Prostate gland (tissue), 2 donors: ENCODE data around the gene MYO1B.

Experiments
- CTCF ChIP-seq, 4 experiments: fragments of 200-600 bp in 2 of 4; fragments of 450-650 bp in 2 of 4; sonication (generic) in 2 of 4; IDR thresholded peaks; 1 replicate in 3 of 4; 2 replicates in 1 of 4; pipeline ENCODE4 v1.5.1; 2016 to 2019; ENCODE audit warnings: antibody characterized with exemption in 4 of 4, mild to moderate bottlenecking in 2 of 4, moderate library complexity in 2 of 4
- POLR2A ChIP-seq: fragments of 450-650 bp; IDR thresholded peaks from one replicate; pipeline ENCODE4 v1.6.1; 2016; ENCODE audit warnings: antibody characterized with exemption, mild to moderate bottlenecking
- POLR2AphosphoS5 ChIP-seq: sonication (generic); formaldehyde crosslinking; IDR thresholded peaks from one replicate; pipeline ENCODE4 v1.6.1; 2017; ENCODE audit warnings: antibody characterized with exemption

- no peak for TF ChIP-seq CTCF (IDR thresholded peaks at IDR 0.05)
- no peak for TF ChIP-seq POLR2A
- no peak for TF ChIP-seq POLR2AphosphoS5
These were observed 17.2 kb downstream of the MYO1B start for GRCh38 chr2:191262436-191262835.
